NCI-H748 treated with DMSO at 0.1 percent for 48 hours (cell line): Measurements from ENCODE around the gene PEDS1.
"Not testable (repeated sequence)": the region's sequence is repeated elsewhere in the genome, so short reads cannot be mapped to it uniquely, and the experiment has no call there.

Experiments
- DNase-seq: peaks from one replicate; lab custom pipeline; 2025; lab: John Stamatoyannopoulos, UW

Gene PEDS1

GRCh38 chr20:50113420-50114224 lies 39.9 kb downstream of the PEDS1 start:
- DNase-seq: no peak

GRCh38 chr20:50112512-50113419 lies 40.8 kb downstream of the PEDS1 start, which contains the start of gene UBE2V1:
TSS of gene UBE2V1 (minus strand) at chr20:50113150. CDS start at chr20:50113128, 22 bp downstream.
- DNase-seq: peak; percentile 9

- no peak for DNase-seq
Measured at GRCh38 chr20:50111829-50112495, 41.6 kb downstream of the PEDS1 start.

- no peak for DNase-seq
Measured at GRCh38 chr20:50111120-50111828, 42.2 kb downstream of the PEDS1 start.

- no peak for DNase-seq
Measured at GRCh38 chr20:50110141-50111047, 43.1 kb downstream of the PEDS1 start.

GRCh38 chr20:50108556-50109235 lies 44.8 kb downstream of the PEDS1 start:
- DNase-seq: no peak

GRCh38 chr20:50107796-50108331 lies 45.7 kb downstream of the PEDS1 start:
- no peak for DNase-seq

- DNase-seq: no peak
Measured at GRCh38 chr20:50107086-50107660, 46.4 kb downstream of the PEDS1 start.

GRCh38 chr20:50106669-50107068 lies 46.9 kb downstream of the PEDS1 start:
- not testable (repeated sequence) for DNase-seq
